Measurements from ENCODE around the gene SLC35G3.
A peak's percentile ranks its signal among the peaks of the same experiment; 100 is the strongest.
"Not testable (repeated sequence)": the region's sequence is repeated elsewhere in the genome, so short reads cannot be mapped to it uniquely, and the experiment has no call there.

Gene SLC35G3

GRCh38 chr17:35194001-35194400 lies at the start of gene SLC35G3:
Gene SLC35G3 (minus strand): TSS chr17:35194393. CDS start chr17:35194307, 86 bp downstream.
- H3K36me3 ChIP-seq (ENCODE audit: control insufficient read depth, insufficient read depth, low read length); H3K4me3 ChIP-seq (replicated peaks; ENCODE audit: low read depth, low read length): not testable (repeated sequence)

DNA sequence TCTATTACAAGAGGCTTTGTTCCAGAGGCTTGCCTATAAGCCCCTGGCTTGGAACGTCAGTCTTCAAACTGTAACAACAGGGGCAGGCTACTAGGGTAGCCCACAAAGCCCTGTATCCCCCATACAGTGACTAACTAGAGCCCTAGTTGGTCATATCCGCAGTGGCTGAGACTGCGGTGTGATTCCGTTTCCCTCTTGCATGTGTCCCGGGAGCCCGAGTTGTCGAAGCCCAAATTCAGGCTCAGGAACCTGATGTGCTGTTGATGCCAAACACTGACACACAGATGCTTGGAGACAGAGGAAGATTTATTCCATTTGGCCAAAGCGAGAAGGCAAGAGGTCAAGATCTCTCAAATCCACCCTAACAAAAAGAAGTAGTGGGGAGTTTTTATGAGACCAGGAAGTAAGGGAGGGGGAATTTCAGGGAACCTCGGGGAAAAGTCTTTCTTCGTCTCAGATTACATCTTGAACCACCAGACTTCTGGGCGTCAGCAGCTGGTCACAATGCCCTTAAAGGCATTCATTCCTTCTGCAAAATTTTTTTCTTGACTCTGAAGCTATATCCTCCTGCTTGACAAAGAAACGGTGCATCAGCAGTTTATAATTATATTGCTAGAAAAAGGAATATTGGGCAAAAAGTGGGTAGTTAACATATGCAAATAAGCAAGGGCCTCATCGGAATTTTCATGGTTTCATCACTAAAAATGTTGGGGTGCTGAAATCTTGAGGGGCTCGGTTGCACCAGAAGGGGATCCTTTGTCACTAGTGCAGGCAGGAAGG lies 49.6 kb upstream of the SLC35G3 start:
- no peak for TF ChIP-seq CTCF (IDR thresholded peaks at IDR 0.05; ENCODE audit: insufficient read depth, low read length, poor library complexity, severe bottlenecking)
- H3K27me3 ChIP-seq (replicated peaks; ENCODE audit: control insufficient read depth, insufficient read depth, low read length) = no peaks in the 10 kb centered on the region
- peak overlapping the region; percentile 88 for H3K4me3 ChIP-seq (replicated peaks; ENCODE audit: low read depth, low read length)
- no peak for DNase-seq (ENCODE audit: extremely low read depth, insufficient read length)
- H3K36me3 ChIP-seq (ENCODE audit: control insufficient read depth, insufficient read depth, low read length) = peaks cover 3% of the 10 kb centered on the region; the same call in 1 of the 2 replicates

More at GRCh38 chr17:35194001-35194400, at the start of gene SLC35G3:
- H3K27me3 ChIP-seq (replicated peaks; ENCODE audit: control insufficient read depth, insufficient read depth, low read length); DNase-seq (ENCODE audit: extremely low read depth, insufficient read length): not testable (repeated sequence)

DNA sequence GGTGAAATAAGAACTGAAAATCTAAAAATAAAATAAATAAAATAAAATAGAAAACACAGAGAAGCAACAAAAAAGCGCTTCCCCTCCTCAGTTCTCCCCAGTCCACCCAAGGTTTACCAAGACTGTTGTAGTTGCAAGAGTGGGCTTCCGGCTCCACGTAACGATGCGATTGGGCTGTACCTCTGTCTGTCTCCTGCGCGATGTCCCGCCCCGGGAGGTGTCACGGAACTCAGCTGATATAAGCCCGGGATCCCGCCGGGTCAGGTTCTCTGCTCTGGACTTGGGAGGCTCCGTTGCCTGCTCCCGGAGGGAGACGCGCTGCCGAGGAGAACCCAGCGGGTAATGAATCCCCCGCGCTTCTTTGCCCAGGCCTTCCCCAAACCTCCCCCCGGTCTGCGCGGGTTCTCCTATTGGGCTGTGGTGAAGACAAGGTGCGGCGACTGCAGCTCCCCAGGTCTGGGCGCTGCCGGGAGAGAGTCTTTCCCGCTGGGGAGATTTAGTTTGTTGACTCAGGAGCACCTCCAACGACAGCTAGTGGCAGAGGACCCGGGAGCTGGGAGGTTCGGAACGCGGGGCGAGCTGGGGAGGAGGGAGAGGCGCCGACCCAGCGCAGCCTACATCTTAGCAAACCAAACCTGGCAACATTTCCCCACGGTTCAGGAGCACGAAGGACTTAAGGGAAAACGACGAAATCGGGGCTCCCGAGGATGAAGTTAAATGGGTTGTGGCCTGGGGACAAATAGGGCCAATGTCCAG lies 48.8 kb upstream of the SLC35G3 start, which contains the start of gene SLFN5:
Gene SLFN5 (plus strand): TSS at position 268 of the 756 bp plus-strand sequence. CDS start 15,619 bp downstream, outside the sequence.
- TF ChIP-seq CTCF (IDR thresholded peaks at IDR 0.05; ENCODE audit: insufficient read depth, low read length, poor library complexity, severe bottlenecking) = no peak
- peak; percentile 91 for DNase-seq (ENCODE audit: extremely low read depth, insufficient read length)
- peak within 1 kb of the TSS; percentile 88 for H3K4me3 ChIP-seq (replicated peaks; ENCODE audit: low read depth, low read length)
- peaks cover 3% of the 10 kb centered on the region; the same call in 1 of the 2 replicates for H3K36me3 ChIP-seq (ENCODE audit: control insufficient read depth, insufficient read depth, low read length)
- no peaks in the 10 kb centered on the region for H3K27me3 ChIP-seq (replicated peaks; ENCODE audit: control insufficient read depth, insufficient read depth, low read length)

- DNase-seq (ENCODE audit: extremely low read depth, insufficient read length) = peak; percentile 72
- Histone ChIP-seq H3K27me3 (replicated peaks; ENCODE audit: control insufficient read depth, insufficient read depth, low read length) (no peaks in the 10 kb centered on the region), H3K4me3 (replicated peaks; ENCODE audit: low read depth, low read length) (peak overlapping the region; percentile 88), H3K36me3 (ENCODE audit: control insufficient read depth, insufficient read depth, low read length) (peaks cover under 1% of the 10 kb centered on the region; the same call in 1 of the 2 replicates)
- TF ChIP-seq CTCF (IDR thresholded peaks at IDR 0.05; ENCODE audit: insufficient read depth, low read length, poor library complexity, severe bottlenecking) = peak; percentile 47
Measured at GRCh38 chr17:35242158-35242804, 48.1 kb upstream of the SLC35G3 start.

DNA sequence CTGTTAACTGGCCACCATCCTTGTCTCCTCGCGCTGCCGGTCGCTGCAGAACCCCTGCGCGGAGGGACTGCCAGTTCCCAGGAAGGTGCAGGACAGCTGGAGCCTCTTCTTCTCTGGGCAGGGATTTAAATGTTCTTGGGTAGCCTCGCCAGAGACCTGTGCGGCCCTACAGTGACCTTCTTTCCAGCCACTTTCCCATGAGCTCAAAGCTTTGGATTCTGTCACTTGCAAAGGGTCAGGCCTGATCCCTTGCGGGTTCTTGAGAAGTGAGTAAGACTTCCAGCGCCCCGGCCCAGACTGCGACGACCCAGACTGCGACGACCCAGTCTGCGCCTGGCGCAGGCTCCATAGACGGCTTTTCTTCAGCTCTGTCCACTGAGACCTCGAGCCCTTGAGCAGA lies 47.3 kb upstream of the SLC35G3 start:
- DNase-seq (ENCODE audit: extremely low read depth, insufficient read length) = peak; percentile 9
- no peak for TF ChIP-seq CTCF (IDR thresholded peaks at IDR 0.05; ENCODE audit: insufficient read depth, low read length, poor library complexity, severe bottlenecking)
- Histone ChIP-seq H3K27me3 (replicated peaks; ENCODE audit: control insufficient read depth, insufficient read depth, low read length) (no peaks in the 10 kb centered on the region), H3K36me3 (ENCODE audit: control insufficient read depth, insufficient read depth, low read length) (no peaks in the 10 kb centered on the region), H3K4me3 (replicated peaks; ENCODE audit: low read depth, low read length) (peak overlapping the region; percentile 88)

All from GM06990 (cell line).